ENCODE results near the gene RDH8.

DNA sequence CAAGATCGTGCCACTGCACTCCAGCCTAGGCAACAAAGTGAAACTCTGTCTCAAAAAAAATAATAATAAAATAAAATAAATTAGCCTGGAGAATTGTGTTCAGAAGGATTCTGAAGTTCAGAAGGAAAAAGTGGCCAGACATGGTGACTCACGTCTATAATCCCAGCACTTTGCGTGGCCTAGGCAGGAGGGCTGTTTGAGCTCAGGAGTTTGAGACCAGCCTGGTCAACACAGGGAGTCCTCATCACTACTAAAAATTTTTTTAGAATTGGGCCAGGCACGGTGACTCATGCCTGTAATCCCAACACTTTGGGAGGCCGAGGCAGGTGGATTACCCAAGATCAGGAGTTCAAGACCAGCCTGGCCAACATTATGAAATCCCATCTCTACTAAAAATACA lies 6.0 kb downstream of the RDH8 start:
- TF ChIP-seq, protein P1, sequence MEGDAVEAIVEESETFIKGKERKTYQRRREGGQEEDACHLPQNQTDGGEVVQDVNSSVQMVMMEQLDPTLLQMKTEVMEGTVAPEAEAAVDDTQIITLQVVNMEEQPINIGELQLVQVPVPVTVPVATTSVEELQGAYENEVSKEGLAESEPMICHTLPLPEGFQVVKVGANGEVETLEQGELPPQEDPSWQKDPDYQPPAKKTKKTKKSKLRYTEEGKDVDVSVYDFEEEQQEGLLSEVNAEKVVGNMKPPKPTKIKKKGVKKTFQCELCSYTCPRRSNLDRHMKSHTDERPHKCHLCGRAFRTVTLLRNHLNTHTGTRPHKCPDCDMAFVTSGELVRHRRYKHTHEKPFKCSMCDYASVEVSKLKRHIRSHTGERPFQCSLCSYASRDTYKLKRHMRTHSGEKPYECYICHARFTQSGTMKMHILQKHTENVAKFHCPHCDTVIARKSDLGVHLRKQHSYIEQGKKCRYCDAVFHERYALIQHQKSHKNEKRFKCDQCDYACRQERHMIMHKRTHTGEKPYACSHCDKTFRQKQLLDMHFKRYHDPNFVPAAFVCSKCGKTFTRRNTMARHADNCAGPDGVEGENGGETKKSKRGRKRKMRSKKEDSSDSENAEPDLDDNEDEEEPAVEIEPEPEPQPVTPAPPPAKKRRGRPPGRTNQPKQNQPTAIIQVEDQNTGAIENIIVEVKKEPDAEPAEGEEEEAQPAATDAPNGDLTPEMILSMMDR (conservative IDR thresholded peaks at IDR 0.05; ENCODE audit: low read depth, low read length), result no peak
- TF ChIP-seq EZH2phosphoT487 (IDR thresholded peaks at IDR 0.05; ENCODE audit: borderline replicate concordance, low read length), result no peak

All from PC-3 (cell line).